ENCODE data around the gene ABHD16A.

Gene ABHD16A

DNA sequence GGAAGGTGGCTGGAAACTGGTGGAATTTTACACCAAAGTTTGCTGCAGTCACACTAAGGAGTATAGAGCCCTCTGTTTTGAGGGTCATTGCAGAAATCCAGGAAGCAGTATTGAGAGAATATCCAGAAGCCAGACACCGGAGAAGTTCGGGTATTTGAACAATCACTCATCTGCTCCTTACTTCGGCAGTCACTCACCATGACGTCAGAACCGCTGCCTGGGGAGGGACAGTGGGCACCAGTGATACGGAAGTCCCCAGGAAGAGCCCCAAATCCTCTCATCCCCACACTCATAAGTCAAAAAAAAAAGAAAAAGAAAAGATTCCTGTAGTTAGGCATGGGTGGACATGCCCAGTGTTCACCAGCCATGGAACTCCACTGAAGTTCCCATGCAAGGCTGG, 26.2 kb downstream of the ABHD16A start (continued):
- TF ChIP-seq, protein P1, sequence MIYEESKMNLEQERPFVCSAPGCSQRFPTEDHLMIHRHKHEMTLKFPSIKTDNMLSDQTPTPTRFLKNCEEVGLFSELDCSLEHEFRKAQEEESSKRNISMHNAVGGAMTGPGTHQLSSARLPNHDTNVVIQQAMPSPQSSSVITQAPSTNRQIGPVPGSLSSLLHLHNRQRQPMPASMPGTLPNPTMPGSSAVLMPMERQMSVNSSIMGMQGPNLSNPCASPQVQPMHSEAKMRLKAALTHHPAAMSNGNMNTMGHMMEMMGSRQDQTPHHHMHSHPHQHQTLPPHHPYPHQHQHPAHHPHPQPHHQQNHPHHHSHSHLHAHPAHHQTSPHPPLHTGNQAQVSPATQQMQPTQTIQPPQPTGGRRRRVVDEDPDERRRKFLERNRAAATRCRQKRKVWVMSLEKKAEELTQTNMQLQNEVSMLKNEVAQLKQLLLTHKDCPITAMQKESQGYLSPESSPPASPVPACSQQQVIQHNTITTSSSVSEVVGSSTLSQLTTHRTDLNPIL (CRISPR knock-in tag; IDR thresholded peaks at IDR 0.05; ENCODE audit: low read depth): no peak
- TF ChIP-seq TOX (CRISPR knock-in tag; IDR thresholded peaks at IDR 0.05; ENCODE audit: borderline replicate concordance): no peak
- TF ChIP-seq ZFP30 (CRISPR knock-in tag; IDR thresholded peaks at IDR 0.05): no peak
- TF ChIP-seq ZNF70 (CRISPR knock-in tag; IDR thresholded peaks at IDR 0.05): no peak
- TF ChIP-seq TCF4 (CRISPR knock-in tag; IDR thresholded peaks at IDR 0.05; ENCODE audit: borderline replicate concordance): no peak

DNA sequence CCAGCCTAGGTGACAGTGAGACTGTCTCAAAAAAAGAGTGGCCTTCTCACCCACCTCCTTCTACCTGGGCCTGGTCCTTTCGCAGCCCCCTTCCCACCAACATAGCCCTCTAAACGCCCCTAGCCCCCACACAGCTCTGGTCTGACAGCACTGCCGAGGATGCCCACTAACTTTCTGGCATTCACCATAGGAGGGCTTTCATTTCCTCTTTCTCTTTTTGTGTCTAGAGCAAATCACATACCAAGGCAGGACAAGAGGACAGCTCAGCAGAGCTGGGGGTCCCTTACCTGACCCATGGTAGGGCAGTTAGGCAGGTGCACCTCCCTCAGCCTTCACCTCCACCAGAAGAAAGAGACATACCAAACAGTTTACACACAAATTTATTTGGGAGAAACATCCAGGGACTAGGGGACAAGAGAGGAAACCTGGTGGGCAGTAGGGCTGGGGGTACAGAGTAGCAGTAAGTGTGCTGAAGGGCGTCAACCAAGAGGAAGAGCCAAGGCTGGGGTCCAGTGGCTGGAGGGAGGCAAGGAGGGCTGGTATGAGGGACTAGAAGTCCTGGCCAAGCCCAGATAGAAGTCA, 26.7 kb downstream of the ABHD16A start:
- ATAC-seq: no peak
- TF ChIP-seq ZFP30 (CRISPR knock-in tag; IDR thresholded peaks at IDR 0.05): no peak
- no peak for TF ChIP-seq BACH2 (CRISPR knock-in tag; IDR thresholded peaks at IDR 0.05; ENCODE audit: borderline replicate concordance)

DNA sequence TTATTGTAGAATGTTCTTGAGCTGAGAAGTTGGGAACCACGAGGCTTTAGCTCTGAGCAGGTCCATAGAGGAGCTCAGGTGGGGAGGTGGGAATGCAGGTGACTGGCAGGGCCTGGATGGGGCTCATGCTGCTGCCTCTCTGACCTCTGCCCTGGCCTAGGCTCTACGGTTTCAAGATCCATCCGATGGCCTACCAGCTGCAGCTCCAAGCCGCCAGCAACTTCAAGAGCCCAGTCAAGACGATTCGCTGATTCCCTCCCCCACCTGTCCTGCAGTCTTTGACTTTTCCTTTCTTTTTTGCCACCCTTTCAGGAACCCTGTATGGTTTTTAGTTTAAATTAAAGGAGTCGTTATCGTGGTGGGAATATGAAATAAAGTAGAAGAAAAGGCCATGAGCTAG, 33.4 kb downstream of the ABHD16A start, which contains the start of gene LY6G5B:
LY6G5B (plus strand) TSS at position 301 of the 400 bp plus-strand sequence. CDS start 975 bp downstream, outside the sequence.
- TF ChIP-seq, protein P2, sequence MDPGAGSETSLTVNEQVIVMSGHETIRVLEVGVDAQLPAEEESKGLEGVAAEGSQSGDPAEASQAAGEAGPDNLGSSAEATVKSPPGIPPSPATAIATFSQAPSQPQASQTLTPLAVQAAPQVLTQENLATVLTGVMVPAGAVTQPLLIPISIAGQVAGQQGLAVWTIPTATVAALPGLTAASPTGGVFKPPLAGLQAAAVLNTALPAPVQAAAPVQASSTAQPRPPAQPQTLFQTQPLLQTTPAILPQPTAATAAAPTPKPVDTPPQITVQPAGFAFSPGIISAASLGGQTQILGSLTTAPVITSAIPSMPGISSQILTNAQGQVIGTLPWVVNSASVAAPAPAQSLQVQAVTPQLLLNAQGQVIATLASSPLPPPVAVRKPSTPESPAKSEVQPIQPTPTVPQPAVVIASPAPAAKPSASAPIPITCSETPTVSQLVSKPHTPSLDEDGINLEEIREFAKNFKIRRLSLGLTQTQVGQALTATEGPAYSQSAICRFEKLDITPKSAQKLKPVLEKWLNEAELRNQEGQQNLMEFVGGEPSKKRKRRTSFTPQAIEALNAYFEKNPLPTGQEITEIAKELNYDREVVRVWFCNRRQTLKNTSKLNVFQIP (CRISPR knock-in tag; IDR thresholded peaks at IDR 0.05; ENCODE audit: borderline replicate concordance, low read depth): no peak
- TF ChIP-seq OSR1 (CRISPR knock-in tag; IDR thresholded peaks at IDR 0.05): no peak
- TF ChIP-seq ZNF8 (CRISPR knock-in tag; IDR thresholded peaks at IDR 0.05): no peak
- no peak for TF ChIP-seq ZNF70 (CRISPR knock-in tag; IDR thresholded peaks at IDR 0.05)
- ATAC-seq: no peak

DNA sequence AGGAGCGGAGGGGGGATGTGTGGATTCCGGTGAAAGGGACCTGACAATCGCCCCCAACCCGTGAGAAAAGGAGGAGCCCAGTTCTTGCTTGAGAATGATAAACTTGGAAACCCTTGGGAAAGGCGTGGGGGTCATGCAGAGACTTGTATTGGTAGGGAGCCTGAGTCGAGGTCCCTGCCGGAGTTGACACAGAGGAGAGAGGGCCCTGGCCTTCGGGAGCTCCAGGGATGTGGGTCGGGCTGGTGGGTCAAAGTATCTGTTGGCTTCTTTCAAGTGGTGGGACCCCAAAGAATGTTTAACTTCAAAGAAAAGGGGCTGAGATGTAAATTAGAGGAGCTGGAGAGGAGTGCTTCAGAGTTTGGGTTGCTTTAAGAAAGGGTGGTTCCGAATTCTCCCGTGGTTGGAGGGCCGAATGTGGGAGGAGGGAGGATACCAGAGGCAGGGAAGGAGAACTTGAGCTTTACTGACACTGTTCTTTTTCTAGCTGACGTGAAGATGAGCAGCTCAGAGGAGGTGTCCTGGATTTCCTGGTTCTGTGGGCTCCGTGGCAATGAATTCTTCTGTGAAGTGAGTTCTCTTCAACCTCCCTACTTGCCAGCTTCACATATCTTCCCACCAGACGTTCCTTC, 36.7 kb downstream of the ABHD16A start:
- TF ChIP-seq ZFP3 (CRISPR knock-in tag; IDR thresholded peaks at IDR 0.05) (no peak), OSR1 (CRISPR knock-in tag; IDR thresholded peaks at IDR 0.05) (no peak), TCF4 (CRISPR knock-in tag; IDR thresholded peaks at IDR 0.05; ENCODE audit: borderline replicate concordance) (no peak), TOX (CRISPR knock-in tag; IDR thresholded peaks at IDR 0.05; ENCODE audit: borderline replicate concordance) (no peak), SNAI2 (CRISPR knock-in tag; IDR thresholded peaks at IDR 0.05) (no peak), PPARA (CRISPR knock-in tag; IDR thresholded peaks at IDR 0.05; ENCODE audit: borderline replicate concordance) (no peak), ZNF565 (CRISPR knock-in tag; conservative IDR thresholded peaks at IDR 0.05; ENCODE audit: low read depth) (no peak), GLIS3 (CRISPR knock-in tag; IDR thresholded peaks at IDR 0.05) (no peak), ESRRG (CRISPR knock-in tag; IDR thresholded peaks at IDR 0.05) (no peak), ZNF8 (CRISPR knock-in tag; IDR thresholded peaks at IDR 0.05) (no peak), ARNTL (CRISPR knock-in tag; IDR thresholded peaks at IDR 0.05; ENCODE audit: borderline replicate concordance, low read depth) (no peak), CSDC2 (CRISPR knock-in tag; IDR thresholded peaks at IDR 0.05) (no peak), ZC3H10 (CRISPR knock-in tag; IDR thresholded peaks at IDR 0.05) (no peak)
- TF ChIP-seq, protein P3, sequence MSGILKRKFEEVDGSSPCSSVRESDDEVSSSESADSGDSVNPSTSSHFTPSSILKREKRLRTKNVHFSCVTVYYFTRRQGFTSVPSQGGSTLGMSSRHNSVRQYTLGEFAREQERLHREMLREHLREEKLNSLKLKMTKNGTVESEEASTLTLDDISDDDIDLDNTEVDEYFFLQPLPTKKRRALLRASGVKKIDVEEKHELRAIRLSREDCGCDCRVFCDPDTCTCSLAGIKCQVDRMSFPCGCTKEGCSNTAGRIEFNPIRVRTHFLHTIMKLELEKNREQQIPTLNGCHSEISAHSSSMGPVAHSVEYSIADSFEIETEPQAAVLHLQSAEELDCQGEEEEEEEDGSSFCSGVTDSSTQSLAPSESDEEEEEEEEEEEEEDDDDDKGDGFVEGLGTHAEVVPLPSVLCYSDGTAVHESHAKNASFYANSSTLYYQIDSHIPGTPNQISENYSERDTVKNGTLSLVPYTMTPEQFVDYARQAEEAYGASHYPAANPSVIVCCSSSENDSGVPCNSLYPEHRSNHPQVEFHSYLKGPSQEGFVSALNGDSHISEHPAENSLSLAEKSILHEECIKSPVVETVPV (CRISPR knock-in tag; IDR thresholded peaks at IDR 0.05): no peak
- TF ChIP-seq, protein P4, sequence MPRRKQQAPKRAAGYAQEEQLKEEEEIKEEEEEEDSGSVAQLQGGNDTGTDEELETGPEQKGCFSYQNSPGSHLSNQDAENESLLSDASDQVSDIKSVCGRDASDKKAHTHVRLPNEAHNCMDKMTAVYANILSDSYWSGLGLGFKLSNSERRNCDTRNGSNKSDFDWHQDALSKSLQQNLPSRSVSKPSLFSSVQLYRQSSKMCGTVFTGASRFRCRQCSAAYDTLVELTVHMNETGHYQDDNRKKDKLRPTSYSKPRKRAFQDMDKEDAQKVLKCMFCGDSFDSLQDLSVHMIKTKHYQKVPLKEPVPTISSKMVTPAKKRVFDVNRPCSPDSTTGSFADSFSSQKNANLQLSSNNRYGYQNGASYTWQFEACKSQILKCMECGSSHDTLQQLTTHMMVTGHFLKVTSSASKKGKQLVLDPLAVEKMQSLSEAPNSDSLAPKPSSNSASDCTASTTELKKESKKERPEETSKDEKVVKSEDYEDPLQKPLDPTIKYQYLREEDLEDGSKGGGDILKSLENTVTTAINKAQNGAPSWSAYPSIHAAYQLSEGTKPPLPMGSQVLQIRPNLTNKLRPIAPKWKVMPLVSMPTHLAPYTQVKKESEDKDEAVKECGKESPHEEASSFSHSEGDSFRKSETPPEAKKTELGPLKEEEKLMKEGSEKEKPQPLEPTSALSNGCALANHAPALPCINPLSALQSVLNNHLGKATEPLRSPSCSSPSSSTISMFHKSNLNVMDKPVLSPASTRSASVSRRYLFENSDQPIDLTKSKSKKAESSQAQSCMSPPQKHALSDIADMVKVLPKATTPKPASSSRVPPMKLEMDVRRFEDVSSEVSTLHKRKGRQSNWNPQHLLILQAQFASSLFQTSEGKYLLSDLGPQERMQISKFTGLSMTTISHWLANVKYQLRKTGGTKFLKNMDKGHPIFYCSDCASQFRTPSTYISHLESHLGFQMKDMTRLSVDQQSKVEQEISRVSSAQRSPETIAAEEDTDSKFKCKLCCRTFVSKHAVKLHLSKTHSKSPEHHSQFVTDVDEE (CRISPR knock-in tag; IDR thresholded peaks at IDR 0.05): no peak
- TF ChIP-seq, protein P1 (CRISPR knock-in tag; IDR thresholded peaks at IDR 0.05; ENCODE audit: low read depth): no peak
- TF ChIP-seq, protein P5, sequence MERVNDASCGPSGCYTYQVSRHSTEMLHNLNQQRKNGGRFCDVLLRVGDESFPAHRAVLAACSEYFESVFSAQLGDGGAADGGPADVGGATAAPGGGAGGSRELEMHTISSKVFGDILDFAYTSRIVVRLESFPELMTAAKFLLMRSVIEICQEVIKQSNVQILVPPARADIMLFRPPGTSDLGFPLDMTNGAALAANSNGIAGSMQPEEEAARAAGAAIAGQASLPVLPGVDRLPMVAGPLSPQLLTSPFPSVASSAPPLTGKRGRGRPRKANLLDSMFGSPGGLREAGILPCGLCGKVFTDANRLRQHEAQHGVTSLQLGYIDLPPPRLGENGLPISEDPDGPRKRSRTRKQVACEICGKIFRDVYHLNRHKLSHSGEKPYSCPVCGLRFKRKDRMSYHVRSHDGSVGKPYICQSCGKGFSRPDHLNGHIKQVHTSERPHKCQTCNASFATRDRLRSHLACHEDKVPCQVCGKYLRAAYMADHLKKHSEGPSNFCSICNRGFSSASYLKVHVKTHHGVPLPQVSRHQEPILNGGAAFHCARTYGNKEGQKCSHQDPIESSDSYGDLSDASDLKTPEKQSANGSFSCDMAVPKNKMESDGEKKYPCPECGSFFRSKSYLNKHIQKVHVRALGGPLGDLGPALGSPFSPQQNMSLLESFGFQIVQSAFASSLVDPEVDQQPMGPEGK (CRISPR knock-in tag; IDR thresholded peaks at IDR 0.05; ENCODE audit: borderline replicate concordance): no peak
- TF ChIP-seq, protein P2 (CRISPR knock-in tag; IDR thresholded peaks at IDR 0.05; ENCODE audit: borderline replicate concordance, low read depth): no peak
- ATAC-seq: no peak
